Lower leg skin (tissue), 3 donors: ENCODE measurements around the gene CLEC4M.

Source experiments
- POLR2A ChIP-seq, 2 donors: fragments of 450-650 bp; IDR thresholded peaks; one replicate each; pipeline ENCODE4 v1.6.1; 2016 to 2017; ENCODE audit warnings: antibody characterized with exemption in 2 of 2, mild to moderate bottlenecking in 1 of 2, moderate library complexity in 1 of 2
- TF ChIP-seq, protein P1 (sequence below), 3 donors: fragments of 450-650 bp; IDR thresholded peaks; one replicate each; pipeline ENCODE4 v1.5.1; 2016; ENCODE audit warnings: antibody characterized with exemption in 3 of 3, mild to moderate bottlenecking in 3 of 3, moderate library complexity in 2 of 3

DNA sequence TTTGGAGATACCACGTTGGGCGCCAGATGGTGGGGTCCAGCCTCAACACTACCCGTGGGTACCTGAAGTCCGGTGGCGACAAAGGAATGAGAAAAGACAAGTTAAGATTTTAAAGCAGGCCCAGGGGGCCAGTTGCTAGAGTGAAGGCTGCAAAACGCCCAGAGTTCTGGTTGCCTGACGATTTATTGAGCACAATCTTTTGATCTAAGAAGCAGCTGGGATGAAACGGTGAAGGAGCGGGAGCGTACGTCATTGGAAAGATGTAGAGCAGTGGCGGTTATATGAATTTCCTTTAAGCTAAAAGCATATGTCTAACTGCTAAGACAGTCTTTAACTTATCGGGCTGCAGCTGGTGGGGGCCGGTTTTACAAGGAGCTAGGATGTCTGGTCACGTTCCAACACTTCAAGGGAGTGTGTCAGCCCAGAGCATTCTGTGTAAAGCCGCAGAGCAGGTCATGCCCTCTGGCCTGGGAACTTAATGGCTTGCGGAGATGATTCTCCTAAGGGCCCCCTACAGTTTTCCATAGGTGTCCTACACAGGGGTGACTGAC is 38.1 kb downstream of the CLEC4M start:
- TF ChIP-seq POLR2A (IDR thresholded peaks at IDR 0.05), result no peak
- TF ChIP-seq, protein P1, sequence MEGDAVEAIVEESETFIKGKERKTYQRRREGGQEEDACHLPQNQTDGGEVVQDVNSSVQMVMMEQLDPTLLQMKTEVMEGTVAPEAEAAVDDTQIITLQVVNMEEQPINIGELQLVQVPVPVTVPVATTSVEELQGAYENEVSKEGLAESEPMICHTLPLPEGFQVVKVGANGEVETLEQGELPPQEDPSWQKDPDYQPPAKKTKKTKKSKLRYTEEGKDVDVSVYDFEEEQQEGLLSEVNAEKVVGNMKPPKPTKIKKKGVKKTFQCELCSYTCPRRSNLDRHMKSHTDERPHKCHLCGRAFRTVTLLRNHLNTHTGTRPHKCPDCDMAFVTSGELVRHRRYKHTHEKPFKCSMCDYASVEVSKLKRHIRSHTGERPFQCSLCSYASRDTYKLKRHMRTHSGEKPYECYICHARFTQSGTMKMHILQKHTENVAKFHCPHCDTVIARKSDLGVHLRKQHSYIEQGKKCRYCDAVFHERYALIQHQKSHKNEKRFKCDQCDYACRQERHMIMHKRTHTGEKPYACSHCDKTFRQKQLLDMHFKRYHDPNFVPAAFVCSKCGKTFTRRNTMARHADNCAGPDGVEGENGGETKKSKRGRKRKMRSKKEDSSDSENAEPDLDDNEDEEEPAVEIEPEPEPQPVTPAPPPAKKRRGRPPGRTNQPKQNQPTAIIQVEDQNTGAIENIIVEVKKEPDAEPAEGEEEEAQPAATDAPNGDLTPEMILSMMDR (IDR thresholded peaks at IDR 0.05), result no peak
